Esophagus muscularis mucosa (tissue), 4 donors: ENCODE results near the gene ANKRD29. TPM values are rescaled to one million over a fixed set of nuclear protein-coding genes. Genes with fewer than 3 reads are reported as not detected.

Source experiments
- DNase-seq: peaks from one replicate; pipeline ENCODE4 v3.0.0-alpha.2; 2017; ENCODE audit errors: extremely low spot score
- H3K27ac ChIP-seq, 4 donors: fragments of 200-600 bp; sonication (generic); replicated peaks in 1 of 4; 1 replicate in 3 of 4; 2 replicates in 1 of 4; pipeline ENCODE4 v1.5.1; 2016 to 2019; ENCODE audit warnings: mild to moderate bottlenecking in 1 of 4
- H3K27me3 ChIP-seq, 4 donors: fragments of 200-600 bp; sonication (generic); one replicate each; pipeline versions ENCODE4 v1.5.1 to v1.6.0; 2016 to 2019
- H3K36me3 ChIP-seq, 4 donors: fragments of 200-600 bp; sonication (generic); one replicate each; pipeline ENCODE4 v1.5.1; 2016 to 2019
- H3K4me1 ChIP-seq, 4 donors: fragments of 200-600 bp; sonication (generic); one replicate each; pipeline ENCODE4 v1.5.1; 2016 to 2019
- H3K4me3 ChIP-seq, 4 donors: fragments of 200-600 bp; sonication (generic); 1 replicate in 2 of 4; 2 replicates in 2 of 4; pipeline ENCODE4 v1.5.1; 2016 to 2019; ENCODE audit warnings: mild to moderate bottlenecking in 4 of 4, moderate library complexity in 1 of 4
- H3K9me3 ChIP-seq, 4 donors: fragments of 200-600 bp; sonication (generic); 1 replicate in 3 of 4; 2 replicates in 1 of 4; pipeline ENCODE4 v1.5.1; 2016 to 2019
- CTCF ChIP-seq, 3 experiments: fragments of 200-600 bp in 2 of 3; fragments of 450-650 bp in 1 of 3; sonication (generic) in 2 of 3; IDR thresholded peaks; one replicate each; pipeline ENCODE4 v1.5.1; 2017 to 2019; ENCODE audit warnings: antibody characterized with exemption in 3 of 3, mild to moderate bottlenecking in 2 of 3, moderate library complexity in 1 of 3
- EP300 ChIP-seq: sonication (generic); formaldehyde crosslinking; IDR thresholded peaks from one replicate; pipeline ENCODE4 v1.6.1; 2017; ENCODE audit warnings: antibody characterized with exemption
- POLR2A ChIP-seq: fragments of 450-650 bp; IDR thresholded peaks from one replicate; pipeline ENCODE4 v1.6.1; 2017; ENCODE audit warnings: antibody characterized with exemption, moderate library complexity, mild to moderate bottlenecking, low read depth
- POLR2AphosphoS5 ChIP-seq, 2 donors: sonication (generic); formaldehyde crosslinking; IDR thresholded peaks; one replicate each; pipeline ENCODE4 v1.6.1; 2017; ENCODE audit warnings: antibody characterized with exemption in 2 of 2
- WGBS: methylation state at CpG from one replicate; pipeline ENCODE4 v1.1.5; 2018; 5-methylcytosine and 5-hydroxymethylcytosine counted together
- intact Hi-C: fragments of 100-400 bp; cut with DNase I; formaldehyde crosslinking; loops from one replicate; pipeline ENCODE4 v1.15.1; 2023
- total RNA-seq, 4 donors: library from RNA; depleted of rRNA; stranded (reverse); fragments of >200 nt; gene quantifications; one replicate each; pipeline versions ENCODE4 v1.1.0 to v1.2.1, GENCODE V29; 2016

The ANKRD29 gene
- total RNA-seq, 4 donors from 2014 or later: 7.8 to 14.4 (median 10.9) TPM

GRCh38 chr18:23585897-23586248 lies 76.8 kb downstream of the ANKRD29 start:
- Histone ChIP-seq H3K27ac (peak overlapping the region; percentile 98 to 100 (median 99)), H3K36me3 (no peaks in the 10 kb centered on the region), H3K4me3 (peak overlapping the region; percentile 84 to 97 (median 92)), H3K9me3 (no peaks in the 10 kb centered on the region), H3K27me3 (no peaks in the 10 kb centered on the region), H3K4me1 (peaks cover 30 to 59% (median 52%) of the 10 kb centered on the region in 4 donors)
- intact Hi-C loops: loop anchor here (2.0 to 10.0 kb wide), 3 partner anchors 69 to 131 kb away; partner anchors contain the start of genes RIOK3 and RMC1
- no peak for DNase-seq
- 5% methylated on average over 6 of the region's 14 CpGs for WGBS
- TF ChIP-seq CTCF (IDR thresholded peaks at IDR 0.05): no peak

GRCh38 chr18:23585007-23585871 lies 77.5 kb downstream of the ANKRD29 start:
- peak overlapping the region; percentile 98 to 100 (median 99) for H3K27ac ChIP-seq
- TF ChIP-seq POLR2AphosphoS5 (IDR thresholded peaks at IDR 0.05) (peak; percentile 20 to 49), EP300 (no peak)
- DNase-seq: no peak
- 34% methylated on average over 19 of the region's 19 CpGs for WGBS
- no peaks in the 10 kb centered on the region for H3K9me3 ChIP-seq
- peak overlapping the region; percentile 84 to 97 (median 92) for H3K4me3 ChIP-seq
- H3K36me3 ChIP-seq: no peaks in the 10 kb centered on the region
- H3K27me3 ChIP-seq: no peaks in the 10 kb centered on the region
- H3K4me1 ChIP-seq: peaks cover 30 to 66% (median 56%) of the 10 kb centered on the region in 4 donors
- intact Hi-C loops: loop anchor here (5.0 to 10.0 kb wide), 2 partner anchors 83 to 130 kb away; partner anchors contain the start of genes RIOK3 and RMC1

- peaks cover 33 to 75% (median 64%) of the 10 kb centered on the region in 4 donors for H3K4me1 ChIP-seq
- H3K36me3 ChIP-seq: no peaks in the 10 kb centered on the region
- no peak for TF ChIP-seq POLR2AphosphoS5 (IDR thresholded peaks at IDR 0.05)
- no peak for DNase-seq
- 88% methylated on average over 13 of the region's 13 CpGs for WGBS
- H3K4me3 ChIP-seq: peak overlapping the region in 2 of 4 donors; percentile 88 to 96
- H3K9me3 ChIP-seq: no peaks in the 10 kb centered on the region
- no peaks in the 10 kb centered on the region for H3K27me3 ChIP-seq
- intact Hi-C loops: loop anchor here (10.0 kb wide), 1 partner anchor 130 kb away; the partner anchor contains the start of gene RIOK3
- peak overlapping the region; percentile 98 to 100 (median 99) for H3K27ac ChIP-seq
Measured at GRCh38 chr18:23584019-23584983, 78.4 kb downstream of the ANKRD29 start.

- DNase-seq: no peak
- TF ChIP-seq CTCF (IDR thresholded peaks at IDR 0.05): no peak
- TF ChIP-seq POLR2A: no peak
- no peak for TF ChIP-seq POLR2AphosphoS5 (IDR thresholded peaks at IDR 0.05)
- TF ChIP-seq EP300: no peak
- intact Hi-C loops: loop anchor here (10.0 kb wide), 1 partner anchor 128 kb away; the partner anchor contains the start of gene RIOK3
- Histone ChIP-seq H3K4me3 (no peak overlapping the region), H3K36me3 (no peaks in the 10 kb centered on the region), H3K27me3 (no peaks in the 10 kb centered on the region), H3K4me1 (peaks cover 35 to 86% (median 74%) of the 10 kb centered on the region in 4 donors), H3K9me3 (no peaks in the 10 kb centered on the region), H3K27ac (peak overlapping the region in 3 of 4 donors; percentile 8 to 98 (median 33))
- 86% methylated on average over 5 of the region's 5 CpGs for WGBS
Measured at GRCh38 chr18:23583071-23583865, 79.4 kb downstream of the ANKRD29 start.

- no peak for DNase-seq
- H3K27ac ChIP-seq: no peak overlapping the region
- 89% methylated on average over 6 of the region's 6 CpGs for WGBS
- intact Hi-C loops: loop anchor here (10.0 kb wide), 1 partner anchor 126 kb away; the partner anchor contains the start of gene RIOK3
- no peak overlapping the region for H3K4me3 ChIP-seq
- H3K4me1 ChIP-seq: peaks cover 30 to 79% (median 67%) of the 10 kb centered on the region in 4 donors
- no peaks in the 10 kb centered on the region for H3K9me3 ChIP-seq
- H3K27me3 ChIP-seq: no peaks in the 10 kb centered on the region
- no peak for TF ChIP-seq EP300
- no peak for TF ChIP-seq POLR2A
- no peak for TF ChIP-seq POLR2AphosphoS5 (IDR thresholded peaks at IDR 0.05)
- TF ChIP-seq CTCF (IDR thresholded peaks at IDR 0.05): no peak
- H3K36me3 ChIP-seq: peaks cover 0 to 11% (median 6%) of the 10 kb centered on the region in 4 donors
Measured at GRCh38 chr18:23580677-23581367, 81.9 kb downstream of the ANKRD29 start.
